ENCODE measurements around the gene PARD3B. TPM values are rescaled to one million over a fixed set of nuclear protein-coding genes. Genes with fewer than 3 reads are reported as not detected.

Gene PARD3B
- total and polyA plus RNA-seq, 2 donors from 2014 or later: 5.3 to 29.6 TPM

DNA sequence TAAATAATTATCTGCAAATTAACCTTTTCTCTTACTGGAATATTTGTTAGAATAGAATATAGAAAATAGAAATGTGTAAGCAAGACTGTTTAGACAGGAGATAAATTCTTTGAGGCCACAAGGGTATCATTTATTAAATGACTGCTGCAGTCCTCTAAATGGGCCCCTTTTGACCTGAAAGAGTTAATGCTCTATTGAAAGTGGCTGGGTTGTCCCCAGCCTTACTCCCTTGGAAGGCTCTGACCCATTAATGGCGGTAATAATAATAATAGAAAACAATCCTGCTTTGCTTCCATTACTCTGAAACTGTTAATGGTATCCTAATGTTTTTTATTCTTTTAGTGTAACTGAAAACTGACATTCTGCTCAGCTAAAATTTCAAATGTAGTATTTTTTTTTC is 739.1 kb downstream of the PARD3B start:
- no peaks in the 10 kb centered on the region for H3K27me3 ChIP-seq (ENCODE audit: control insufficient read depth, insufficient read depth, low read length)
- no peak overlapping the region for H3K27ac ChIP-seq (ENCODE audit: low read depth in 2 of 2, low read length in 2 of 2)
- DNase-seq: no peak
- FAIRE-seq: no peak
- intact Hi-C loops (cut with DNase I): no loop called here
- TF ChIP-seq, protein P1, sequence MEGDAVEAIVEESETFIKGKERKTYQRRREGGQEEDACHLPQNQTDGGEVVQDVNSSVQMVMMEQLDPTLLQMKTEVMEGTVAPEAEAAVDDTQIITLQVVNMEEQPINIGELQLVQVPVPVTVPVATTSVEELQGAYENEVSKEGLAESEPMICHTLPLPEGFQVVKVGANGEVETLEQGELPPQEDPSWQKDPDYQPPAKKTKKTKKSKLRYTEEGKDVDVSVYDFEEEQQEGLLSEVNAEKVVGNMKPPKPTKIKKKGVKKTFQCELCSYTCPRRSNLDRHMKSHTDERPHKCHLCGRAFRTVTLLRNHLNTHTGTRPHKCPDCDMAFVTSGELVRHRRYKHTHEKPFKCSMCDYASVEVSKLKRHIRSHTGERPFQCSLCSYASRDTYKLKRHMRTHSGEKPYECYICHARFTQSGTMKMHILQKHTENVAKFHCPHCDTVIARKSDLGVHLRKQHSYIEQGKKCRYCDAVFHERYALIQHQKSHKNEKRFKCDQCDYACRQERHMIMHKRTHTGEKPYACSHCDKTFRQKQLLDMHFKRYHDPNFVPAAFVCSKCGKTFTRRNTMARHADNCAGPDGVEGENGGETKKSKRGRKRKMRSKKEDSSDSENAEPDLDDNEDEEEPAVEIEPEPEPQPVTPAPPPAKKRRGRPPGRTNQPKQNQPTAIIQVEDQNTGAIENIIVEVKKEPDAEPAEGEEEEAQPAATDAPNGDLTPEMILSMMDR (IDR thresholded peaks at IDR 0.05; ENCODE audit: borderline replicate concordance, extremely low read depth, insufficient read depth): no peak
- H3K36me3 ChIP-seq (ENCODE audit: control insufficient read depth in 2 of 3, insufficient read depth in 3 of 3, low read length in 3 of 3): no peaks in the 10 kb centered on the region
- H3K4me3 ChIP-seq (ENCODE audit: low read length in 3 of 3): no peak overlapping the region
- no peaks in the 10 kb centered on the region for H3K4me1 ChIP-seq (ENCODE audit: control insufficient read depth in 2 of 3, insufficient read depth in 2 of 3, low read depth in 1 of 3, low read length in 3 of 3)
- H3K9ac ChIP-seq (ENCODE audit: low read length in 3 of 3): no peak overlapping the region
- no peaks in the 10 kb centered on the region for H3K9me3 ChIP-seq (ENCODE audit: control insufficient read depth in 2 of 3, insufficient read depth in 1 of 3, low read length in 3 of 3)

DNA sequence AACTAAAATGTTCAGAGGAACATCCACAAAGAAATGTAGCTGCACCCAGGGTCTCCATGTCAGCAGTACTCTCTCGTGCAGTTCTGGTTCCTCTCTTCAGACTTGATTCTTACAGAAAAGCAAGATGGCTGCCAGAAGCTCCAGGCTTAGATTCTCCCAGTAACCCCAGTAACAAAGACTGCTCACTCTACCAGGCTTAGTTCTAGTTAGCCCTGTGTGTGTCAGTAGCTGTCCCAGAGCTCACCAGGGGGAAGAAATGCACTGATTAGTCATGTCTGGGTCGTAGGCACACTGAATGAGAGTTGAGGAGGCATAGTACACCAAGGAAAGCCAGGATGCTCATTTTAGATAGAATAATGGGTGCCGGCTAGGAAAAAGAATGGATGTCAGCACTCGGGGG is 742.0 kb downstream of the PARD3B start:
- Histone ChIP-seq H3K4me3 (ENCODE audit: low read length in 3 of 3) (no peak overlapping the region), H3K27ac (ENCODE audit: low read depth in 2 of 2, low read length in 2 of 2) (no peak overlapping the region), H3K36me3 (ENCODE audit: control insufficient read depth in 2 of 3, insufficient read depth in 3 of 3, low read length in 3 of 3) (no peaks in the 10 kb centered on the region), H3K4me1 (ENCODE audit: control insufficient read depth in 2 of 3, insufficient read depth in 2 of 3, low read depth in 1 of 3, low read length in 3 of 3) (no peaks in the 10 kb centered on the region), H3K9me3 (ENCODE audit: control insufficient read depth in 2 of 3, insufficient read depth in 1 of 3, low read length in 3 of 3) (no peaks in the 10 kb centered on the region), H3K9ac (ENCODE audit: low read length in 3 of 3) (no peak overlapping the region), H3K27me3 (ENCODE audit: control insufficient read depth, insufficient read depth, low read length) (no peaks in the 10 kb centered on the region)
- DNase-seq: no peak
- FAIRE-seq: no peak
- intact Hi-C loops (cut with DNase I): no loop called here
- TF ChIP-seq, protein P1 (IDR thresholded peaks at IDR 0.05; ENCODE audit: borderline replicate concordance, extremely low read depth, insufficient read depth): no peak

DNA sequence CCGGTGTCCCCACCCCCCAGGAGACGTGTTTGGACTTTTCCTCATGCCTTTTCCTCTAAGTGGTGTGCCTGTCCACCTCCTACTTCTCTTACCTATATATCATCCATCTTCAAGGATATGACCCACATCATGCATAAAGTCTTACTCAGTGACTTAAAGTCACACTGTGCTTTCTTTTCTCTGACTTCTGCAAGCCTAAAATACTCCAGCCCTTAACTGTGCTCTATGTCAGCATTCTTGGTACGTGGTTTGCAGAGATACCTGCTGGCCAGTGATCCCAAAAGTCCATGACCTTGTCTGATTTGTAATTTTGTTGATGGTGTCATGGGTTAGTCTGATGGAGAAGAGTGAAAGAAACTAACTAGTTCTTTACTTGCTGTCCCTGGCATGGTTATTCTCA is 743.4 kb downstream of the PARD3B start:
- FAIRE-seq (no peak), DNase-seq (peak in 2 of 5 donors; percentile 9 to 23)
- Histone ChIP-seq H3K9ac (ENCODE audit: low read length in 3 of 3) (no peak overlapping the region), H3K9me3 (ENCODE audit: control insufficient read depth in 2 of 3, insufficient read depth in 1 of 3, low read length in 3 of 3) (no peaks in the 10 kb centered on the region), H3K4me3 (ENCODE audit: low read length in 3 of 3) (no peak overlapping the region), H3K4me1 (ENCODE audit: control insufficient read depth in 2 of 3, insufficient read depth in 2 of 3, low read depth in 1 of 3, low read length in 3 of 3) (no peaks in the 10 kb centered on the region), H3K27me3 (ENCODE audit: control insufficient read depth, insufficient read depth, low read length) (no peaks in the 10 kb centered on the region), H3K36me3 (ENCODE audit: control insufficient read depth in 2 of 3, insufficient read depth in 3 of 3, low read length in 3 of 3) (no peaks in the 10 kb centered on the region), H3K27ac (ENCODE audit: low read depth in 2 of 2, low read length in 2 of 2) (no peak overlapping the region)
- TF ChIP-seq, protein P1 (IDR thresholded peaks at IDR 0.05; ENCODE audit: borderline replicate concordance, extremely low read depth, insufficient read depth): no peak
- intact Hi-C loops (cut with DNase I): no loop called here

DNA sequence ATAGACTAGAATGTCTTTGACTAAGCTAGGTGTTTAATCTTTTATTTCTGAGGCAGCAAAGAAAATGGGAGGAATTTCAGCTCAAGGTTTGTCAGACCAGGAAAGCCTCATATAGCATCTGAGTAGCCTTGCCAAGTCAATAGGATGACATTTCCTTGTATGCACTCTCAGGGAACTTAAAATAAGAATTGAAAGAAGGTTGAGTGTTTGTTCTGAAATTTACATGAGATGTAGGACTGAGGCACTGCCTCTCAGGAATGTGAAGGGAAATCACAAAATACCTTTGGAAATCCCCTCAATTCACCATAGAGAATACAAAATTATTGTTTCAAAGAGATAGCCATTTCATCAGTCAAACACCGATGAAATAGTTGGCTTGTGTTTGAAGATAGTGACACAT is 745.0 kb downstream of the PARD3B start:
- Histone ChIP-seq H3K4me3 (ENCODE audit: low read length in 3 of 3) (no peak overlapping the region), H3K27me3 (ENCODE audit: control insufficient read depth, insufficient read depth, low read length) (no peaks in the 10 kb centered on the region), H3K36me3 (ENCODE audit: control insufficient read depth in 2 of 3, insufficient read depth in 3 of 3, low read length in 3 of 3) (no peaks in the 10 kb centered on the region), H3K9me3 (ENCODE audit: control insufficient read depth in 2 of 3, insufficient read depth in 1 of 3, low read length in 3 of 3) (no peaks in the 10 kb centered on the region), H3K27ac (ENCODE audit: low read depth in 2 of 2, low read length in 2 of 2) (no peak overlapping the region), H3K9ac (ENCODE audit: low read length in 3 of 3) (no peak overlapping the region), H3K4me1 (ENCODE audit: control insufficient read depth in 2 of 3, insufficient read depth in 2 of 3, low read depth in 1 of 3, low read length in 3 of 3) (no peaks in the 10 kb centered on the region)
- FAIRE-seq: no peak
- no peak for DNase-seq
- intact Hi-C loops (cut with DNase I): no loop called here
- TF ChIP-seq, protein P1 (IDR thresholded peaks at IDR 0.05; ENCODE audit: borderline replicate concordance, extremely low read depth, insufficient read depth): no peak
